Measurements from ENCODE around the gene NCR1. TPM values are rescaled to one million over a fixed set of nuclear protein-coding genes. Genes with fewer than 3 reads are reported as not detected.

Gene NCR1
- total and polyA plus RNA-seq, 10 of the 15 experiments (the other 5 are each of a cell fraction or from before 2014, with no cell fraction given): 0.06 to 6.9 (median 0.13) TPM; not detected in 7

- Histone ChIP-seq H3K27me3 (replicated peaks in 1 of 2; ENCODE audit: control insufficient read depth in 2 of 2, insufficient read depth in 2 of 2, low read length in 1 of 2) (no peaks in the 10 kb centered on the region), H3K4me3 (no peak overlapping the region), H4K20me1 (ENCODE audit: control insufficient read depth, insufficient read depth) (no peaks in the 10 kb centered on the region), H2AFZ (ENCODE audit: control insufficient read depth, low read depth, low read length) (no peak overlapping the region), H3K36me3 (ENCODE audit: control insufficient read depth in 2 of 2, insufficient read depth in 2 of 2, low read length in 1 of 2) (no peaks in the 10 kb centered on the region), H3K4me2 (ENCODE audit: control insufficient read depth, insufficient read depth) (no peak overlapping the region), H3K79me2 (ENCODE audit: control insufficient read depth, insufficient read depth, low read length) (no peaks in the 10 kb centered on the region), H3K27ac (ENCODE audit: control insufficient read depth, insufficient read depth) (no peak overlapping the region), H3K9me3 (replicated peaks; ENCODE audit: control insufficient read depth, insufficient read depth, low read length) (no peaks in the 10 kb centered on the region), H3K9ac (ENCODE audit: control insufficient read depth, insufficient read depth, low read length) (no peak overlapping the region), H3K4me1 (ENCODE audit: control insufficient read depth, insufficient read depth, low read length) (peaks cover 4% of the 10 kb centered on the region; the same call in 1 of the 2 replicates)
- TF ChIP-seq SMAD5 (IDR thresholded peaks at IDR 0.05; ENCODE audit: low read depth): no peak
- TF ChIP-seq PML (IDR thresholded peaks at IDR 0.05; ENCODE audit: low read length): no peak
- no peak for TF ChIP-seq ZNF24 (IDR thresholded peaks at IDR 0.05)
- TF ChIP-seq ATF2 (IDR thresholded peaks at IDR 0.05; ENCODE audit: low read length): no peak
- no peak for TF ChIP-seq EED (IDR thresholded peaks at IDR 0.05; ENCODE audit: low read depth)
- TF ChIP-seq KDM1A (IDR thresholded peaks at IDR 0.05; ENCODE audit: borderline replicate concordance): no peak
- no peak for TF ChIP-seq RUNX3 (IDR thresholded peaks at IDR 0.05; ENCODE audit: low read length)
- no peak for TF ChIP-seq YBX1 (IDR thresholded peaks at IDR 0.05)
- no peak for TF ChIP-seq SREBF1 (IDR thresholded peaks at IDR 0.05; ENCODE audit: low read length)
- no peak for TF ChIP-seq ASH2L (IDR thresholded peaks at IDR 0.05; ENCODE audit: borderline replicate concordance, low read depth)
- no peak for TF ChIP-seq HDGF (IDR thresholded peaks at IDR 0.05)
- no peak for TF ChIP-seq FOXM1 (IDR thresholded peaks at IDR 0.05; ENCODE audit: low read depth, low read length)
- TF ChIP-seq NR2C1 (IDR thresholded peaks at IDR 0.05): no peak
- no peak for TF ChIP-seq ELK1 (IDR thresholded peaks at IDR 0.05; ENCODE audit: low read depth, low read length)
- no peak for TF ChIP-seq ZNF217 (IDR thresholded peaks at IDR 0.05)
- TF ChIP-seq E4F1 (IDR thresholded peaks at IDR 0.05; ENCODE audit: borderline replicate concordance, partially characterized antibody): no peak
- TF ChIP-seq RBBP5 (conservative IDR thresholded peaks at IDR 0.05): no peak
- no peak for TF ChIP-seq E2F8 (IDR thresholded peaks at IDR 0.05; ENCODE audit: low read depth, partially characterized antibody)
- no TSS peak for BruUV-seq (replicated peaks)
- no peak for DNase-seq (ENCODE audit: low read depth, low spot score)
- no peak for ATAC-seq
- intact Hi-C loops (cut with micrococcal nuclease; ENCODE audit: unreplicated experiment) (no loop called here), in situ Hi-C loops (cut with MboI) (no loop called here)
- WGBS (ENCODE audit: insufficient coverage, insufficient replicate concordance, low lambda C conversion rate, missing lambda C conversion rate): 18% methylated on average over 3 of the region's 3 CpGs
- CTCF ChIA-PET: interaction anchor here (1.2 kb wide), 1 partner anchor 20 kb away, joined by 3 read pairs; no protein-coding TSS in a partner anchor
- RAD21 ChIA-PET (ENCODE audit: unreplicated experiment): no interaction called here
- POLR2A ChIA-PET: no interaction called here
- no peak for FAIRE-seq
- SMC1A ChIA-PET (ENCODE audit: uncharacterized antibody, unreplicated experiment): no interaction called here
These were observed 3.9 kb upstream of the NCR1 start for GRCh38 chr19:54902061-54902460.
